HepG2 (cell line): Measurements from ENCODE around the gene COLGALT1. TPM values are rescaled to one million over a fixed set of nuclear protein-coding genes. Genes with fewer than 3 reads are reported as not detected.

ENCODE experiments used
- ATAC-seq: fragments of 200-7000 bp; cut with Tn5 transposase; 3 replicates; pipeline ENCODE4 v1.9.1; 2020; ENCODE audit warnings: mild to moderate bottlenecking, moderate library complexity
- BruUV-seq: library from RNA; stranded (reverse); fragments of 400-500 nt; replicated peaks from 2 replicates; lab custom pipeline; 2021; lab: Mats Ljungman, UMichigan
- CTCF ChIA-PET: fragments of 300-600 bp; formaldehyde crosslinking; extraction: SDS; loops from one replicate; lab custom pipeline; 2021; ENCODE audit warnings: low total read pairs, inconsistent platforms, low intra/inter-chr PET ratio; lab: Yijun Ruan, JAX
- POLR2A ChIA-PET: fragments of 350-600 bp; sonication (Branson Sonifier 250); formaldehyde crosslinking; loops from one replicate; lab custom pipeline; 2020; ENCODE audit warnings: antibody characterized with exemption, inconsistent platforms; lab: Yijun Ruan, JAX
- DNase-seq: peaks from one replicate; pipeline ENCODE4 v3.0.0-alpha.2; 2015; ENCODE audit warnings: low spot score
- FAIRE-seq: peaks from 3 replicates; lab custom pipeline; 2011; peaks lifted over from hg19 to GRCh38; lab: Jason Lieb, UNC
- H2AFZ ChIP-seq: one replicate; pipeline ENCODE4 v1.6.1; 2011; ENCODE audit warnings: low read length, inconsistent platforms
- H3K27ac ChIP-seq: fragments of 300-600 bp; 3 replicates; pipeline ENCODE4 v1.8.0; 2011; ENCODE audit warnings: mixed run types, mild to moderate bottlenecking, mixed read lengths, low read length, inconsistent platforms; ENCODE audit not compliant: insufficient read depth; ENCODE audit errors: extremely low read length
- H3K27me3 ChIP-seq, 2 experiments: fragments of 200-600 bp in 1 of 2; 2 replicates in 1 of 2; 3 replicates in 1 of 2; pipeline versions ENCODE4 v1.6.0 to v1.8.0; 2011; ENCODE audit warnings: low read length in 2 of 2, mild to moderate bottlenecking in 2 of 2, moderate library complexity in 2 of 2, inconsistent platforms in 1 of 2; ENCODE audit not compliant: insufficient read depth in 2 of 2, control insufficient read depth in 1 of 2
- H3K36me3 ChIP-seq, 2 experiments: fragments of 200-600 bp in 1 of 2; replicated peaks in 1 of 2; 2 replicates in 1 of 2; 3 replicates in 1 of 2; pipeline versions ENCODE4 v1.5.1 to v1.8.0; 2011; ENCODE audit warnings: low read length in 2 of 2, inconsistent platforms in 1 of 2; ENCODE audit not compliant: insufficient read depth in 2 of 2, control insufficient read depth in 1 of 2
- H3K4me1 ChIP-seq: 2 replicates; pipeline ENCODE4 v1.5.1; 2012; ENCODE audit warnings: low read length, inconsistent platforms; ENCODE audit not compliant: insufficient read depth
- H3K4me2 ChIP-seq: 2 replicates; pipeline ENCODE4 v1.6.0; 2011; ENCODE audit warnings: low read depth, low read length, inconsistent platforms
- H3K4me3 ChIP-seq, 3 experiments: fragments of 200-600 bp in 1 of 3; sonication (generic), shearing (Covaris generic) in 1 of 3; replicated peaks in 1 of 3; 2 replicates each; pipeline ENCODE4 v1.5.1; 2011 to 2016; ENCODE audit warnings: low read length in 3 of 3, inconsistent platforms in 2 of 3, low read depth in 2 of 3, mild to moderate bottlenecking in 2 of 3, control low read depth in 1 of 3, mixed read lengths in 1 of 3; ENCODE audit not compliant: insufficient read depth in 1 of 3
- H3K79me2 ChIP-seq: one replicate; pipeline ENCODE4 v1.6.1; 2011; ENCODE audit warnings: low read length, inconsistent platforms; ENCODE audit not compliant: insufficient read depth
- H3K9ac ChIP-seq: 2 replicates; pipeline ENCODE4 v1.6.0; 2011; ENCODE audit warnings: mild to moderate bottlenecking, low read depth, low read length, inconsistent platforms; ENCODE audit not compliant: insufficient read depth
- H3K9me3 ChIP-seq: 2 replicates; pipeline ENCODE4 v1.5.1; 2012; ENCODE audit warnings: mild to moderate bottlenecking, low read length
- H4K20me1 ChIP-seq: 2 replicates; pipeline ENCODE4 v1.6.0; 2011; ENCODE audit warnings: inconsistent platforms, mild to moderate bottlenecking, low read length, moderate library complexity; ENCODE audit not compliant: insufficient read depth
- AHR ChIP-seq: IDR thresholded peaks from 2 replicates; pipeline ENCODE4 v1.6.1; 2018; ENCODE audit warnings: missing genetic modification reagents, missing compliant biosample characterization
- CEBPZ ChIP-seq: IDR thresholded peaks from 2 replicates; pipeline ENCODE4 v1.6.1; 2012; ENCODE audit warnings: low read length, improper control_type of control experiment
- DPF2 ChIP-seq: sonication (generic); formaldehyde crosslinking; IDR thresholded peaks from 2 replicates; pipeline ENCODE4 v1.4.0; 2020; ENCODE audit warnings: mild to moderate bottlenecking, low read depth, missing genetic modification reagents, borderline replicate concordance
- FOXA3 ChIP-seq: IDR thresholded peaks from 2 replicates; pipeline ENCODE4 v1.6.1; 2016; ENCODE audit warnings: missing genetic modification reagents, missing compliant biosample characterization
- IKZF5 ChIP-seq: IDR thresholded peaks from 2 replicates; pipeline ENCODE4 v1.6.1; 2018; ENCODE audit warnings: missing genetic modification reagents, mild to moderate bottlenecking, missing compliant biosample characterization
- MED8 ChIP-seq: sonication (generic); formaldehyde crosslinking; IDR thresholded peaks from 2 replicates; pipeline ENCODE4 v1.8.1; 2023; ENCODE audit warnings: mild to moderate bottlenecking, missing genetic modification reagents; ENCODE audit not compliant: insufficient replicate concordance
- MEF2D ChIP-seq: sonication (generic); formaldehyde crosslinking; IDR thresholded peaks from 2 replicates; pipeline ENCODE4 v1.5.1; 2020; ENCODE audit warnings: mild to moderate bottlenecking, missing genetic modification reagents
- RBM39 ChIP-seq: fragments of 200-400 bp; formaldehyde crosslinking; IDR thresholded peaks from one replicate; pipeline ENCODE4 v1.6.1; 2018; ENCODE audit warnings: antibody characterized with exemption, mild to moderate bottlenecking, low read depth, low read length; ENCODE audit not compliant: poor library complexity, severe bottlenecking
- SP2 ChIP-seq: sonication (generic); formaldehyde crosslinking; IDR thresholded peaks from 2 replicates; pipeline ENCODE4 v1.5.1; 2020; ENCODE audit warnings: mild to moderate bottlenecking, missing genetic modification reagents
- ZBTB21 ChIP-seq: sonication (generic); formaldehyde crosslinking; IDR thresholded peaks from 2 replicates; pipeline ENCODE4 v1.4.0; 2020; ENCODE audit warnings: missing genetic modification reagents
- ZNF230 ChIP-seq: sonication (generic); formaldehyde crosslinking; IDR thresholded peaks from 2 replicates; pipeline ENCODE4 v1.4.0; 2020; ENCODE audit warnings: mild to moderate bottlenecking, missing genetic modification reagents
- ZNF567 ChIP-seq: sonication (generic); formaldehyde crosslinking; IDR thresholded peaks from 2 replicates; pipeline ENCODE4 v1.8.1; 2023; ENCODE audit warnings: mild to moderate bottlenecking, missing genetic modification reagents, borderline replicate concordance
- ZNF737 ChIP-seq: sonication (generic); formaldehyde crosslinking; IDR thresholded peaks from 2 replicates; pipeline ENCODE4 v1.5.0; 2020; ENCODE audit warnings: missing genetic modification reagents, mild to moderate bottlenecking, borderline replicate concordance
- ZNF878 ChIP-seq: sonication (generic); formaldehyde crosslinking; IDR thresholded peaks from 2 replicates; pipeline ENCODE4 v1.8.1; 2023; ENCODE audit warnings: mild to moderate bottlenecking, missing genetic modification reagents, moderate library complexity
- WGBS: methylation state at CpG from one replicate; pipeline ENCODE4 v1.1.6; 2017; ENCODE audit warnings: low lambda C conversion rate; 5-methylcytosine and 5-hydroxymethylcytosine counted together
- in situ Hi-C: cut with HindIII; loops from 2 replicates; pipeline ENCODE4 v1.10.0; 2017; ENCODE audit warnings: low pct_unique_long_range_greater_than_20kb; ENCODE audit not compliant: extremely low pct_ligation_motif_present
- intact Hi-C: fragments of 100-400 bp; cut with micrococcal nuclease; formaldehyde crosslinking; loops from one replicate; pipeline ENCODE4 v1.10.0; 2022; ENCODE audit not compliant: unreplicated experiment
- polyA plus RNA-seq, 8 experiments: library from polyadenylated mRNA; depleted of rRNA in 3 of 8; stranded (reverse) in 7 of 8; unstranded in 1 of 8; fragments of >200 nt; fragmentation: Illumina TruSeq in 4 of 8; extraction: Trizol in 4 of 8; gene quantifications; 2 replicates each; pipeline versions ENCODE4 v1.2.1 to v1.2.3, GENCODE V29; 2011 to 2016; ENCODE audit warnings: low read depth in 4 of 8, missing spikeins in 1 of 8, mixed read lengths in 1 of 8; ENCODE audit not compliant: insufficient read depth in 1 of 8
- total RNA-seq, 5 experiments: library from RNA; depleted of rRNA; stranded (reverse); fragments of >200 nt; fragmentation: Illumina TruSeq; extraction: Trizol; gene quantifications; 2 replicates each; pipeline ENCODE4 v1.2.3, GENCODE V29; 2016; ENCODE audit warnings: low read depth in 1 of 5
- TF ChIP-seq, protein P1 (sequence below): sonication (generic); formaldehyde crosslinking; IDR thresholded peaks from 2 replicates; pipeline ENCODE4 v1.4.0; 2020; ENCODE audit warnings: missing genetic modification reagents

The COLGALT1 gene
- total and polyA plus RNA-seq, 2 of the 13 experiments (the other 11 are each of a cell fraction or from before 2014, with no cell fraction given): 58.0 to 211 TPM

GRCh38 chr19:17605761-17606589 lies 50.5 kb downstream of the COLGALT1 start:
- no peaks in the 10 kb centered on the region for H3K9me3 ChIP-seq
- CTCF ChIA-PET: no interaction called here
- peak overlapping the region; percentile 27 to 68 (median 59); a peak in 5 of 6 replicates for H3K4me3 ChIP-seq
- peaks cover 44% of the 10 kb centered on the region for H3K4me1 ChIP-seq
- WGBS: under 1% methylated on average over 29 of the region's 85 CpGs
- no peaks in the 10 kb centered on the region for H3K79me2 ChIP-seq
- in situ Hi-C loops: no loop called here
- FAIRE-seq (no peak), DNase-seq (peak; percentile 80), ATAC-seq (peak; percentile 88)
- peaks cover 3 to 29% of the 10 kb centered on the region in 2 experiments; a peak in 3 of 5 replicates for H3K27me3 ChIP-seq
- intact Hi-C loops: no loop called here
- peak overlapping the region; percentile 76 for H3K27ac ChIP-seq
- no peaks in the 10 kb centered on the region for H3K36me3 ChIP-seq
- H4K20me1 ChIP-seq: no peaks in the 10 kb centered on the region
- POLR2A ChIA-PET: interaction anchor here (0.8 to 1.9 kb wide), 12 partner anchors 11 to 945 kb away, joined by 3 to 17 read pairs (median 4); partner anchors contain the start of genes MAP1S, MRPL34, PGLS and RPL18A
- H2AFZ ChIP-seq: no peak overlapping the region
- TSS peak; percentile 63 for BruUV-seq
- peak overlapping the region; percentile 70 for H3K9ac ChIP-seq
- peak overlapping the region; percentile 75 for H3K4me2 ChIP-seq
- no peak for TF ChIP-seq DPF2 (CRISPR knock-in tag)
- TF ChIP-seq FOXA3 (CRISPR knock-in tag): peak; percentile 78
- peak; percentile 78 for TF ChIP-seq MED8 (CRISPR knock-in tag)
- TF ChIP-seq, protein P1, sequence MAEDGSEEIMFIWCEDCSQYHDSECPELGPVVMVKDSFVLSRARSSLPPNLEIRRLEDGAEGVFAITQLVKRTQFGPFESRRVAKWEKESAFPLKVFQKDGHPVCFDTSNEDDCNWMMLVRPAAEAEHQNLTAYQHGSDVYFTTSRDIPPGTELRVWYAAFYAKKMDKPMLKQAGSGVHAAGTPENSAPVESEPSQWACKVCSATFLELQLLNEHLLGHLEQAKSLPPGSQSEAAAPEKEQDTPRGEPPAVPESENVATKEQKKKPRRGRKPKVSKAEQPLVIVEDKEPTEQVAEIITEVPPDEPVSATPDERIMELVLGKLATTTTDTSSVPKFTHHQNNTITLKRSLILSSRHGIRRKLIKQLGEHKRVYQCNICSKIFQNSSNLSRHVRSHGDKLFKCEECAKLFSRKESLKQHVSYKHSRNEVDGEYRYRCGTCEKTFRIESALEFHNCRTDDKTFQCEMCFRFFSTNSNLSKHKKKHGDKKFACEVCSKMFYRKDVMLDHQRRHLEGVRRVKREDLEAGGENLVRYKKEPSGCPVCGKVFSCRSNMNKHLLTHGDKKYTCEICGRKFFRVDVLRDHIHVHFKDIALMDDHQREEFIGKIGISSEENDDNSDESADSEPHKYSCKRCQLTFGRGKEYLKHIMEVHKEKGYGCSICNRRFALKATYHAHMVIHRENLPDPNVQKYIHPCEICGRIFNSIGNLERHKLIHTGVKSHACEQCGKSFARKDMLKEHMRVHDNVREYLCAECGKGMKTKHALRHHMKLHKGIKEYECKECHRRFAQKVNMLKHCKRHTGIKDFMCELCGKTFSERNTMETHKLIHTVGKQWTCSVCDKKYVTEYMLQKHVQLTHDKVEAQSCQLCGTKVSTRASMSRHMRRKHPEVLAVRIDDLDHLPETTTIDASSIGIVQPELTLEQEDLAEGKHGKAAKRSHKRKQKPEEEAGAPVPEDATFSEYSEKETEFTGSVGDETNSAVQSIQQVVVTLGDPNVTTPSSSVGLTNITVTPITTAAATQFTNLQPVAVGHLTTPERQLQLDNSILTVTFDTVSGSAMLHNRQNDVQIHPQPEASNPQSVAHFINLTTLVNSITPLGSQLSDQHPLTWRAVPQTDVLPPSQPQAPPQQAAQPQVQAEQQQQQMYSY: peak; percentile 70; the same call in 1 of the 2 replicates
- TF ChIP-seq MEF2D (CRISPR knock-in tag): no peak
- peak; percentile 97; the same call in 1 of the 2 replicates for TF ChIP-seq ZNF567 (CRISPR knock-in tag)
- peak; percentile 99 for TF ChIP-seq AHR
- TF ChIP-seq ZNF230: peak; percentile 99
- peak; percentile 71 for TF ChIP-seq SP2 (CRISPR knock-in tag)
- peak; percentile 91 for TF ChIP-seq IKZF5 (CRISPR knock-in tag)
- TF ChIP-seq ZNF737 (CRISPR knock-in tag): peak; percentile 81; the same call in 1 of the 2 replicates
- no peak for TF ChIP-seq RBM39
- peak; percentile 90; the same call in 1 of the 2 replicates for TF ChIP-seq ZNF878 (CRISPR knock-in tag)
- TF ChIP-seq CEBPZ: no peak
- peak; percentile 52; the same call in 1 of the 2 replicates for TF ChIP-seq ZBTB21 (CRISPR knock-in tag)
